ENCODE data around the gene DOCK8.
"Not testable (repeated sequence)": the region's sequence is repeated elsewhere in the genome, so short reads cannot be mapped to it uniquely, and the experiment has no call there.

Gene DOCK8

GRCh38 chr9:214648-215493, at the start of gene DOCK8:
Gene DOCK8, plus strand, starts transcription at chr9:214865. Its CDS starts 112 bp downstream, at chr9:214977.
- peak; percentile 48 for DNase-seq (ENCODE audit: low read depth)

- not testable (repeated sequence) for DNase-seq (ENCODE audit: low read depth)
Observed at GRCh38 chr9:169757-170156, 44.9 kb upstream of the DOCK8 start.

- not testable (repeated sequence) for DNase-seq (ENCODE audit: low read depth)
Observed at GRCh38 chr9:178140-178825, 36.4 kb upstream of the DOCK8 start.

GRCh38 chr9:178970-179383, 35.7 kb upstream of the DOCK8 start, which contains the start of gene ZNG1A:
Gene ZNG1A, minus strand, starts transcription at chr9:179056. Its CDS starts 87 bp downstream, at chr9:178969.
- peak; percentile 59 for DNase-seq (ENCODE audit: low read depth)

GRCh38 chr9:199601-200000, 15.1 kb upstream of the DOCK8 start:
- DNase-seq (ENCODE audit: low read depth): not testable (repeated sequence)

GRCh38 chr9:206481-206880, 8.2 kb upstream of the DOCK8 start:
- no peak for DNase-seq (ENCODE audit: low read depth)

GRCh38 chr9:209143-209758, 5.4 kb upstream of the DOCK8 start:
- no peak for DNase-seq (ENCODE audit: low read depth)

- DNase-seq (ENCODE audit: low read depth): no peak
Observed at GRCh38 chr9:211036-211435, 3.6 kb upstream of the DOCK8 start.

- no peak for DNase-seq (ENCODE audit: low read depth)
Observed at GRCh38 chr9:211557-211956, 3.1 kb upstream of the DOCK8 start.

- DNase-seq (ENCODE audit: low read depth): no peak
Observed at GRCh38 chr9:212297-212696, 2.4 kb upstream of the DOCK8 start.

- DNase-seq (ENCODE audit: low read depth): not testable (repeated sequence)
Observed at GRCh38 chr9:213901-214300, 764 bp upstream of the DOCK8 start.

GRCh38 chr9:214351-214647, 366 bp upstream of the DOCK8 start:
- DNase-seq (ENCODE audit: low read depth): no peak

- no peak for DNase-seq (ENCODE audit: low read depth)
Observed at GRCh38 chr9:215631-216155, 1.0 kb downstream of the DOCK8 start.

GRCh38 chr9:216866-217265, 2.2 kb downstream of the DOCK8 start:
- no peak for DNase-seq (ENCODE audit: low read depth)

- no peak for DNase-seq (ENCODE audit: low read depth)
Observed at GRCh38 chr9:217950-218349, 3.3 kb downstream of the DOCK8 start.

- DNase-seq (ENCODE audit: low read depth): not testable (repeated sequence)
Observed at GRCh38 chr9:219036-219435, 4.4 kb downstream of the DOCK8 start.

GRCh38 chr9:219670-220365, 5.2 kb downstream of the DOCK8 start:
- no peak for DNase-seq (ENCODE audit: low read depth)

- DNase-seq (ENCODE audit: low read depth): no peak
Observed at GRCh38 chr9:221989-222776, 7.5 kb downstream of the DOCK8 start.

- DNase-seq (ENCODE audit: low read depth): no peak
Observed at GRCh38 chr9:223152-223551, 8.5 kb downstream of the DOCK8 start.

GRCh38 chr9:224026-224425, 9.4 kb downstream of the DOCK8 start:
- no peak for DNase-seq (ENCODE audit: low read depth)
